Chondrocyte (in vitro differentiated cells): ENCODE results near the gene SMCO2. TPM values are rescaled to one million over a fixed set of nuclear protein-coding genes. Genes with fewer than 3 reads are reported as not detected.

Experiments used
- DNase-seq: peaks from one replicate; pipeline ENCODE4 v3.0.0; 2021; ENCODE audit warnings: mixed read lengths, low spot score
- H3K27ac Mint-ChIP-seq: one replicate; pipeline ENCODE4 v1.8.0; 2021; ENCODE audit warnings: mild to moderate bottlenecking, moderate library complexity, mixed read lengths; ENCODE audit not compliant: unreplicated experiment
- H3K27me3 Mint-ChIP-seq: 2 replicates; pipeline ENCODE4 v1.8.0; 2021; ENCODE audit warnings: low read depth, mixed read lengths
- H3K36me3 Mint-ChIP-seq: 2 replicates; pipeline ENCODE4 v1.8.0; 2021; ENCODE audit warnings: low read depth, mixed read lengths
- H3K4me1 Mint-ChIP-seq: 2 replicates; pipeline ENCODE4 v1.8.0; 2021; ENCODE audit warnings: low read depth, mild to moderate bottlenecking, mixed read lengths
- H3K4me3 Mint-ChIP-seq: one replicate; pipeline ENCODE4 v1.8.0; 2021; ENCODE audit warnings: mild to moderate bottlenecking, moderate library complexity, mixed read lengths; ENCODE audit not compliant: unreplicated experiment
- H3K9me3 Mint-ChIP-seq: 2 replicates; pipeline ENCODE4 v1.8.0; 2021; ENCODE audit warnings: low read depth, mixed read lengths
- total RNA-seq: library from RNA; stranded (reverse); gene quantifications from 3 replicates; pipeline ENCODE4 v1.2.1, GENCODE V29; 2021
- TF ChIP-seq, protein P1 (sequence below): fragments of 200-600 bp; sonication (generic); IDR thresholded peaks from 2 replicates; pipeline ENCODE4 v1.5.0; 2021; ENCODE audit warnings: antibody characterized with exemption, mild to moderate bottlenecking, moderate library complexity

The SMCO2 gene
- total RNA-seq, 1 donor from 2014 or later = not detected

DNA sequence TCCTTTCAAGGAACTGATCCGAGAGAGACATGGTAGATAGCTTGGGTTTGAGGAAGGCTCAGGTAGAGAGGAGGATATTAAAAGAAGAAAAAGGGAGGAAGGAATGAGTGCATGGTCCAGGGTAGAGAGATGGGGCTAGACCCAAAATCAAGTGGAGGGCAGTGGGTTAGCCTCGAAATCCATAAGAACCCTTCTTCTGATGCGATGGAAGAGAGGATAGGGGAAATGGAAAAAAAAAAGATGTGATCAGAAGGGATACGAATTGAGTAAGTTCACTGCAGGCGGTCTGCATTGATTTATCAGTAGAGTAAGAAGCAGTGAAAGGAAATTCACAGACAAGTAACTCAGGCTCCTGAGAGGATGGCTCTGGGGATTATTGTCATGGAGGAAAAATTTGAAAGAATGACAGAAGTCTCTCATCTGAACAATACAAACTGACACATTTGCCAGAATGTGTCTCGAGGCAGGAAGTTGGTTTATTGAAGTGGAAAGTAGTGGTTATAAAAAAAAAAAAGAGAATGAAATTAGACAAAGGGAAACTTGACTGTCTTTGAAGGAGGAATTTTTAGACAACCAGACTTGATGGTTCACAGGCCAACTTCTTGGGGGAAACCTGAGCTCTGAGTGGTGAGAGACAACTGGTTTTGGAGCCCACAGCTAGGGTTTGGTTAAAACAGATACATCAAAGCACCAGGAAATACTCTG, 87.7 kb downstream of the SMCO2 start:
- Mint-ChIP-seq H3K4me3 (no peak overlapping the region), H3K4me1 (peaks cover 51% of the 10 kb centered on the region), H3K27ac (no peak overlapping the region), H3K27me3 (no peaks in the 10 kb centered on the region), H3K9me3 (no peaks in the 10 kb centered on the region), H3K36me3 (peaks cover 3% of the 10 kb centered on the region)
- no peak for DNase-seq
- TF ChIP-seq, protein P1, sequence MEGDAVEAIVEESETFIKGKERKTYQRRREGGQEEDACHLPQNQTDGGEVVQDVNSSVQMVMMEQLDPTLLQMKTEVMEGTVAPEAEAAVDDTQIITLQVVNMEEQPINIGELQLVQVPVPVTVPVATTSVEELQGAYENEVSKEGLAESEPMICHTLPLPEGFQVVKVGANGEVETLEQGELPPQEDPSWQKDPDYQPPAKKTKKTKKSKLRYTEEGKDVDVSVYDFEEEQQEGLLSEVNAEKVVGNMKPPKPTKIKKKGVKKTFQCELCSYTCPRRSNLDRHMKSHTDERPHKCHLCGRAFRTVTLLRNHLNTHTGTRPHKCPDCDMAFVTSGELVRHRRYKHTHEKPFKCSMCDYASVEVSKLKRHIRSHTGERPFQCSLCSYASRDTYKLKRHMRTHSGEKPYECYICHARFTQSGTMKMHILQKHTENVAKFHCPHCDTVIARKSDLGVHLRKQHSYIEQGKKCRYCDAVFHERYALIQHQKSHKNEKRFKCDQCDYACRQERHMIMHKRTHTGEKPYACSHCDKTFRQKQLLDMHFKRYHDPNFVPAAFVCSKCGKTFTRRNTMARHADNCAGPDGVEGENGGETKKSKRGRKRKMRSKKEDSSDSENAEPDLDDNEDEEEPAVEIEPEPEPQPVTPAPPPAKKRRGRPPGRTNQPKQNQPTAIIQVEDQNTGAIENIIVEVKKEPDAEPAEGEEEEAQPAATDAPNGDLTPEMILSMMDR = no peak

DNA sequence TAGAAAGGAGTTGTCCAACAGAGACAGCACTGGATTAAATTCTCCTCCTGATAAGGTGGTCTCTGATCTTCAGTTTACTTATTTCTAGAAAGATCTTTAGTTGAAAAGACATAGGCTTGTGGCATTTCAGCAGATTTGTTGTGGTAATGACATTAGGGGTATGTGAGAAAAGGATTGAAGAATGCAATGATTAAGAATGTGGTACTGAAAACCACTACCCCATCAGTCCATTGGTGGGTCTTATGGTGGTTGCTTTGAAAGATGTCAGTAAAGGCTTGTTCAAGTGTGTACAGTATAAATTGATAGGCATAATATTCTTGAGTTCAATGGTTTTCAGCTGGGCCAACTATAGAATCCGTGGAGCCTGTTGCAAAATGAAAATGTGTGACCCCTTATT, 88.2 kb downstream of the SMCO2 start:
- Mint-ChIP-seq H3K27me3 (no peaks in the 10 kb centered on the region), H3K27ac (no peak overlapping the region), H3K36me3 (peaks cover 3% of the 10 kb centered on the region), H3K9me3 (no peaks in the 10 kb centered on the region), H3K4me3 (no peak overlapping the region), H3K4me1 (peaks cover 49% of the 10 kb centered on the region)
- TF ChIP-seq, protein P1 = no peak
- no peak for DNase-seq

DNA sequence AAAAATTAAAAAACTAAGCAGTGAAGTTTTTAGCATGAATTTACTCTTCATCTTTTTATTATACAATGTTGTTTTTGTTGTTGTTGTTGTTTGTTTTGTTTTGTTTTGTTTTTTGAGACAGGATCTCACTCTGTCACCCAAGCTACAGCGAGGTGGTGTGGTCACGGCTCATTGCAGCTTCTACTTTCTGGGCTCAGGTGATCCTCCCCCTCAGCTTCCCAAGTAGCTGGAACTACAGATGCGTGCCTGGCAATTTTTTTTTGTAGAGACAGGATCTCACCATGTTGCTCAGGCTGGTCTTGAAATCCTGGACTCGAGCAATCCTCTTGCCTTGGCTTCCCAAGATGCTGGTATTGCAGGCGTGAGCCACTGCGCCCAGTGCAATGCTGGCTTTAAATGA, 88.8 kb downstream of the SMCO2 start:
- Mint-ChIP-seq H3K4me3 (no peak overlapping the region), H3K9me3 (no peaks in the 10 kb centered on the region), H3K4me1 (peaks cover 47% of the 10 kb centered on the region), H3K27ac (no peak overlapping the region), H3K36me3 (peaks cover 3% of the 10 kb centered on the region), H3K27me3 (no peaks in the 10 kb centered on the region)
- TF ChIP-seq, protein P1 = no peak
- no peak for DNase-seq

DNA sequence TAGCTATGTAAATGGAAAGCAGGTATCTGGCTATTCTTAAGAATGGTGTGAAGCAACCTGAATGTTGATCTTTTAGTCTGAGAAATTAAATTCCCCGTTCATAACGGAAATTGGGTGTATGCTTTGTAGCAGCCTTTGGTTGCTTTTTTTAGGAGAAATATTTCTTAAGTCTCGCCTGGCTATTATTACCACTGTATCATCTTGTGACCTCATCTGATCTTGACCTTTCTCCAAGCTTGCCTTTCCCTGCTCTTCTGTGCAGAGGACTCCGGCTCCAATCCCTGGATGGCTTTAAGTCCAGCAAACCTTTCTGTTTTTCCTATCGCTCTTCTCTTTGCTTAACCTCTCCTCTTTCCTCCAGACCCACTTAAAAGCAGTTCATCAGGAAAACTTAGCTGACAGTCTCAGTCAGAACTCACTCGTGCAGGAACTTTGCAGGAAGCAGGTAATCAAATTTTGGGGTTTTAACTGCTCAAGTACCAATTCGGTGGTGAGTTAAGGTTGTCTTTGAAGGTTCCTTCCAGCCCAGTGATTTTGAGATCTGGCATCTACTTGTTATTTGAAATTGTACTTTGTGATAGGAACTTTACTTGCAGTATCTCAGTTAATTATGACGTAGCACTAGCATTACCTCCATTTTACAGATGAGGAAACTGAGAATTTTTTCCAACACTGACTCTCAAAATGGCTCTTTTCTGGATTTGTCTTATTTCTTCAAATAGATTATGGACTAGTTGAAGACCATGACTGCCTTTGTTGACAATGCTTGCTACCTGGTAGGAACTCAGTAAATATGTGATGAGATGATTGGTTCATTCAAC, 91.5 kb downstream of the SMCO2 start:
- Mint-ChIP-seq H3K27ac (no peak overlapping the region), H3K4me3 (no peak overlapping the region), H3K27me3 (no peaks in the 10 kb centered on the region), H3K9me3 (no peaks in the 10 kb centered on the region), H3K36me3 (peaks cover 3% of the 10 kb centered on the region), H3K4me1 (peaks cover 55% of the 10 kb centered on the region)
- TF ChIP-seq, protein P1 = no peak
- no peak for DNase-seq

DNA sequence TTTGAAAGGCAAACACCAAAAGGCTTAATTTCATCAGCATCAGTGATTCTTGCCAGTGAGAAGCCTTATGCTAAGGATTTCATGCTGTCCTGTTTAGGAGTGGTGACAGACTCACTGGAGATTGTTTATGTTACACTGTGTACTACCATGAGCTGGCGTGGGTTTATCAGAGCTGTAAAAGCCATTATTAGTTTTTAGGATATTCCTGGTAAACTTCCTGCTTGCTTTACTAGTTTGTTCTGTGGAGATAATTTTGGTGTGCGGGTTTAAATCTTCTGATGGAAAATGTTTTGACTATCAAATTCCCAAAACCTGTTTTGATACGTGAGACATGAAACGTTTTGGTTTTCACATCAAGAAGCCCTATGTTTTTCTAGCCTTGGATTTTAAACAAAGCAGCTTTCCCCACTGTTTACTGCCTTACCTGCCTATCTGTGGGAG, 92.7 kb downstream of the SMCO2 start:
- H3K27me3 Mint-ChIP-seq = no peaks in the 10 kb centered on the region
- no peaks in the 10 kb centered on the region for H3K9me3 Mint-ChIP-seq
- H3K27ac Mint-ChIP-seq = peak overlapping the region; percentile 55
- H3K4me3 Mint-ChIP-seq = no peak overlapping the region
- DNase-seq = no peak
- peaks cover 1% of the 10 kb centered on the region for H3K36me3 Mint-ChIP-seq
- peaks cover 52% of the 10 kb centered on the region for H3K4me1 Mint-ChIP-seq
- TF ChIP-seq, protein P1 = no peak
